Panc1 (cell line): ENCODE results near the gene SLC26A3. TPM values are rescaled to one million over a fixed set of nuclear protein-coding genes. Genes with fewer than 3 reads are reported as not detected.

Experiments used
- ATAC-seq: fragments of 200-7000 bp; cut with Tn5 transposase; 2 replicates; pipeline ENCODE4 v1.9.1; 2020; ENCODE audit warnings: mild to moderate bottlenecking, moderate library complexity
- BruUV-seq: library from RNA; stranded (reverse); fragments of 400-500 nt; replicated peaks from 2 replicates; lab custom pipeline; 2021; lab: Mats Ljungman, UMichigan
- CTCF ChIA-PET: fragments of 300-600 bp; sonication (Branson Sonifier 250); formaldehyde crosslinking; loops from one replicate; lab custom pipeline; 2022; ENCODE audit warnings: antibody characterized with exemption; lab: Charles Lee
- POLR2A ChIA-PET: fragments of 300-600 bp; sonication (Branson Sonifier 250); formaldehyde crosslinking; loops from one replicate; lab custom pipeline; 2022; ENCODE audit warnings: antibody characterized with exemption; lab: Charles Lee
- DNase-seq: peaks from one replicate; pipeline ENCODE4 v3.0.0-alpha.2; 2010; ENCODE audit warnings: low read depth, low spot score
- H3K27ac ChIP-seq: 2 replicates; pipeline ENCODE4 v1.5.1; 2011; ENCODE audit warnings: mild to moderate bottlenecking, low read length, inconsistent platforms
- H3K27me3 ChIP-seq: fragments of 200-500 bp; sonication (Bioruptor generic); 2 replicates; pipeline ENCODE4 v1.6.0; 2014; ENCODE audit warnings: low read length, inconsistent platforms; ENCODE audit not compliant: control insufficient read depth, insufficient read depth
- H3K36me3 ChIP-seq: fragments of 200-500 bp; sonication (Bioruptor generic); 2 replicates; pipeline ENCODE4 v1.5.1; 2014; ENCODE audit warnings: inconsistent platforms, mild to moderate bottlenecking, low read length, moderate library complexity; ENCODE audit not compliant: control insufficient read depth, insufficient read depth
- H3K4me1 ChIP-seq: 2 replicates; pipeline ENCODE4 v1.5.1; 2011; ENCODE audit warnings: inconsistent platforms, mild to moderate bottlenecking, low read length, moderate library complexity; ENCODE audit not compliant: control insufficient read depth, insufficient read depth
- H3K4me3 ChIP-seq, 2 experiments: 2 replicates each; pipeline ENCODE4 v1.5.1; 2011 to 2012; ENCODE audit warnings: low read depth in 2 of 2, low read length in 2 of 2, mild to moderate bottlenecking in 2 of 2, inconsistent platforms in 1 of 2, moderate library complexity in 1 of 2
- H3K9me3 ChIP-seq: fragments of 200-500 bp; sonication (Bioruptor generic); 2 replicates; pipeline ENCODE4 v1.5.1; 2014; ENCODE audit warnings: low read depth, mild to moderate bottlenecking, inconsistent platforms, low read length, moderate library complexity; ENCODE audit not compliant: control insufficient read depth, insufficient read depth
- CTCF ChIP-seq: fragments of 450-650 bp; IDR thresholded peaks from 2 replicates; pipeline ENCODE4 v1.5.1; 2017; ENCODE audit warnings: mild to moderate bottlenecking
- POLR2AphosphoS5 ChIP-seq: IDR thresholded peaks from 2 replicates; pipeline ENCODE4 v1.6.1; 2012; ENCODE audit warnings: mild to moderate bottlenecking, low read depth, low read length, moderate library complexity
- REST ChIP-seq, 2 experiments: IDR thresholded peaks; 2 replicates each; pipeline ENCODE4 v1.6.1; 2011 to 2012; ENCODE audit warnings: low read depth in 2 of 2, control low read depth in 1 of 2, low read length in 1 of 2, mild to moderate bottlenecking in 1 of 2, moderate library complexity in 1 of 2; ENCODE audit not compliant: insufficient read depth in 1 of 2
- SIN3A ChIP-seq: IDR thresholded peaks from 2 replicates; pipeline ENCODE4 v1.6.1; 2012; ENCODE audit warnings: low read depth, mild to moderate bottlenecking, low read length, moderate library complexity, borderline replicate concordance; ENCODE audit not compliant: insufficient read depth
- TCF7L2 ChIP-seq: IDR thresholded peaks from 2 replicates; pipeline ENCODE4 v1.6.1; 2011; ENCODE audit warnings: mild to moderate bottlenecking, low read depth, low read length, inconsistent platforms
- in situ Hi-C: cut with HindIII; loops from 2 replicates; pipeline ENCODE4 v1.10.0; 2016; ENCODE audit warnings: low sequenced_read_pairs, low pct_unique_long_range_greater_than_20kb
- intact Hi-C: fragments of 100-400 bp; cut with micrococcal nuclease; formaldehyde crosslinking; loops from one replicate; pipeline ENCODE4 v1.10.0; 2022; ENCODE audit not compliant: unreplicated experiment
- total RNA-seq: library from RNA; stranded (reverse); gene quantifications from one replicate; pipeline ENCODE4 v1.2.1, GENCODE V29; 2021; ENCODE audit not compliant: unreplicated experiment

The SLC26A3 gene
- total RNA-seq, 1 experiment from 2014 or later, result 0.36 TPM

GRCh38 chr7:107843184-107843583 is 40.2 kb upstream of the SLC26A3 start:
- no peak overlapping the region for H3K27ac ChIP-seq
- H3K27me3 ChIP-seq, result no peaks in the 10 kb centered on the region
- no peaks in the 10 kb centered on the region for H3K36me3 ChIP-seq
- DNase-seq (no peak), ATAC-seq (no peak)
- TF ChIP-seq REST (IDR thresholded peaks at IDR 0.05; ENCODE audit: insufficient read depth in 1 of 2, low read depth in 2 of 2, low read length in 1 of 2) (no peak), CTCF (no peak), SIN3A (no peak), TCF7L2 (no peak), POLR2AphosphoS5 (no peak)
- no peak overlapping the region for H3K4me3 ChIP-seq
- CTCF ChIA-PET, result no interaction called here
- no TSS peak for BruUV-seq
- intact Hi-C loops, result no loop called here
- H3K4me1 ChIP-seq, result no peaks in the 10 kb centered on the region
- POLR2A ChIA-PET, result no interaction called here
- no peaks in the 10 kb centered on the region for H3K9me3 ChIP-seq
- in situ Hi-C loops, result no loop called here

- ChIA-PET POLR2A (no interaction called here), CTCF (no interaction called here)
- ATAC-seq (no peak), DNase-seq (no peak)
- Histone ChIP-seq H3K27ac (no peak overlapping the region), H3K4me3 (no peak overlapping the region), H3K9me3 (no peaks in the 10 kb centered on the region), H3K4me1 (no peaks in the 10 kb centered on the region), H3K36me3 (no peaks in the 10 kb centered on the region), H3K27me3 (no peaks in the 10 kb centered on the region; the same call in 1 of the 2 replicates)
- in situ Hi-C loops, result no loop called here
- BruUV-seq, result no TSS peak
- intact Hi-C loops, result no loop called here
- TF ChIP-seq REST (IDR thresholded peaks at IDR 0.05; ENCODE audit: insufficient read depth in 1 of 2, low read depth in 2 of 2, low read length in 1 of 2) (no peak), TCF7L2 (no peak), POLR2AphosphoS5 (no peak), CTCF (no peak), SIN3A (no peak)
Observed at GRCh38 chr7:107842213-107842612, 39.2 kb upstream of the SLC26A3 start.
